ENCODE data around the gene MGST2. TPM values are rescaled to one million over a fixed set of nuclear protein-coding genes. Genes with fewer than 3 reads are reported as not detected.

MGST2 gene
- total RNA-seq, 1 donor from 2014 or later: 134 TPM

- Histone ChIP-seq H3K9me3 (replicated peaks) (no peaks in the 10 kb centered on the region), H3K4me3 (no peak overlapping the region), H3K4me1 (peaks cover 20% of the 10 kb centered on the region), H3K27me3 (ENCODE audit: low read depth) (no peaks in the 10 kb centered on the region), H3K36me3 (no peaks in the 10 kb centered on the region), H3K27ac (replicated peaks) (no peak overlapping the region)
- peak; percentile 30 for DNase-seq
- TF ChIP-seq, protein P1, sequence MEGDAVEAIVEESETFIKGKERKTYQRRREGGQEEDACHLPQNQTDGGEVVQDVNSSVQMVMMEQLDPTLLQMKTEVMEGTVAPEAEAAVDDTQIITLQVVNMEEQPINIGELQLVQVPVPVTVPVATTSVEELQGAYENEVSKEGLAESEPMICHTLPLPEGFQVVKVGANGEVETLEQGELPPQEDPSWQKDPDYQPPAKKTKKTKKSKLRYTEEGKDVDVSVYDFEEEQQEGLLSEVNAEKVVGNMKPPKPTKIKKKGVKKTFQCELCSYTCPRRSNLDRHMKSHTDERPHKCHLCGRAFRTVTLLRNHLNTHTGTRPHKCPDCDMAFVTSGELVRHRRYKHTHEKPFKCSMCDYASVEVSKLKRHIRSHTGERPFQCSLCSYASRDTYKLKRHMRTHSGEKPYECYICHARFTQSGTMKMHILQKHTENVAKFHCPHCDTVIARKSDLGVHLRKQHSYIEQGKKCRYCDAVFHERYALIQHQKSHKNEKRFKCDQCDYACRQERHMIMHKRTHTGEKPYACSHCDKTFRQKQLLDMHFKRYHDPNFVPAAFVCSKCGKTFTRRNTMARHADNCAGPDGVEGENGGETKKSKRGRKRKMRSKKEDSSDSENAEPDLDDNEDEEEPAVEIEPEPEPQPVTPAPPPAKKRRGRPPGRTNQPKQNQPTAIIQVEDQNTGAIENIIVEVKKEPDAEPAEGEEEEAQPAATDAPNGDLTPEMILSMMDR (IDR thresholded peaks at IDR 0.05; ENCODE audit: borderline replicate concordance): peak; percentile 87
- intact Hi-C loops (cut with micrococcal nuclease): no loop called here
Observed at GRCh38 chr4:139656614-139657486, 8.8 kb upstream of the MGST2 start.

DNA sequence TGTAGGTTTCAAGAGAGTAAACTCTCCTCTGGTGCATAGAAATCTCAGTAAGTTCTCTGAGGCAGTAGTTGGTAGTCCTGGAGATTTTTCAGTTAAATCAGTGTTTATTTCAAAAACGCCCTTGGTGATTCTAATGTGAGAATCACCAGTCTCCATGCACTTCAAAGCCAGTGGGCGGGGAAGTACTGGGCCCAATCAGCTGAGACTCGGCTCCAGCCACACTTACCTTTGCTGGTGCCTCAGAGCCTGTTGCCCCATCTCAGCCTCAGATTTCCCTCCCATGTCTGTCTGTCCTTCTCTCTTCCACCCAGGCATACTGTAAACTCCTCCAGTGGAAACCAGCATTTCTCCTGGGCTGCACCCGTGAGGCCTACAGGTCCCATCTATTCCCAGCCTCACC, 7.4 kb upstream of the MGST2 start:
- Histone ChIP-seq H3K4me3 (no peak overlapping the region), H3K36me3 (no peaks in the 10 kb centered on the region), H3K9me3 (replicated peaks) (no peaks in the 10 kb centered on the region), H3K27ac (replicated peaks) (peak overlapping the region; percentile 39), H3K4me1 (peaks cover 20% of the 10 kb centered on the region), H3K27me3 (ENCODE audit: low read depth) (no peaks in the 10 kb centered on the region)
- DNase-seq: no peak
- TF ChIP-seq, protein P1 (IDR thresholded peaks at IDR 0.05; ENCODE audit: borderline replicate concordance): no peak
- intact Hi-C loops (cut with micrococcal nuclease): no loop called here

- intact Hi-C loops (cut with micrococcal nuclease): no loop called here
- TF ChIP-seq, protein P1 (IDR thresholded peaks at IDR 0.05; ENCODE audit: borderline replicate concordance): no peak
- Histone ChIP-seq H3K9me3 (replicated peaks) (no peaks in the 10 kb centered on the region), H3K27ac (replicated peaks) (no peak overlapping the region), H3K27me3 (ENCODE audit: low read depth) (no peaks in the 10 kb centered on the region), H3K4me1 (peaks cover 20% of the 10 kb centered on the region), H3K4me3 (no peak overlapping the region), H3K36me3 (no peaks in the 10 kb centered on the region)
- no peak for DNase-seq
Observed at GRCh38 chr4:139658586-139659382, 6.8 kb upstream of the MGST2 start.

- Histone ChIP-seq H3K4me1 (peaks cover 24% of the 10 kb centered on the region), H3K36me3 (no peaks in the 10 kb centered on the region), H3K9me3 (replicated peaks) (no peaks in the 10 kb centered on the region), H3K4me3 (no peak overlapping the region), H3K27me3 (ENCODE audit: low read depth) (no peaks in the 10 kb centered on the region), H3K27ac (replicated peaks) (peak overlapping the region; percentile 39)
- no peak for DNase-seq
- TF ChIP-seq, protein P1 (IDR thresholded peaks at IDR 0.05; ENCODE audit: borderline replicate concordance): no peak
- intact Hi-C loops (cut with micrococcal nuclease): no loop called here
Observed at GRCh38 chr4:139659735-139660424, 5.7 kb upstream of the MGST2 start.

DNA sequence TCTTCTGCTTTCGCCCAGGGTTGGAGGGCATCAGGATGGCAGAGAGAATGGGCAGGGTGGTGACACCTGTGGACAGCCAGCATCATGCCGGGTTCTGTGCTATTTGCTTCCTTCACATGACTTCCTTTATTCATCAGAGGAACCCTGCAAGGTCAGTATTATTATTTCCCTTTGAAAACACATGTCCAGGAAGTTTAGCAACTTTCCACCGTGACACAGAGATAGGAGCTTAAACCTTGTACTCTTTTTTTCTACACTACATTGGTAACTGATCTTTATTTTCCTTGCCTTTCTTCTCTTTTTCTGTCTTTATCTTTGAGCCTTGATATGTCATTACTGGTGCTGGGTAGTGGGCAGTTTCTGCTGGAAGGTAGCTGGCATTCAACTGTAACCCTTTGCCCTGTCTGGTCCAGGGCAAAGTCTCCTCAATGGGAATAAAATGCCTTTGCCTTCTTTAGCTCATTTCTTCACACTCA, 5.0 kb upstream of the MGST2 start:
- intact Hi-C loops (cut with micrococcal nuclease): no loop called here
- TF ChIP-seq, protein P1 (IDR thresholded peaks at IDR 0.05; ENCODE audit: borderline replicate concordance): no peak
- Histone ChIP-seq H3K9me3 (replicated peaks) (no peaks in the 10 kb centered on the region), H3K4me3 (no peak overlapping the region), H3K27ac (replicated peaks) (peak overlapping the region; percentile 39), H3K27me3 (ENCODE audit: low read depth) (no peaks in the 10 kb centered on the region), H3K4me1 (peaks cover 31% of the 10 kb centered on the region), H3K36me3 (no peaks in the 10 kb centered on the region)
- no peak for DNase-seq
